GM18520 (cell line): Measurements from ENCODE around the gene OSTM1.
"Not testable (repeated sequence)": the region's sequence is repeated elsewhere in the genome, so short reads cannot be mapped to it uniquely, and the experiment has no call there.

ENCODE experiments used
- ATAC-seq: cut with Tn5 transposase; IDR thresholded peaks from one replicate; pipeline ENCODE4 v1.9.1; 2021; ENCODE audit not compliant: unreplicated experiment

The OSTM1 gene

GRCh38 chr6:108027056-108027455 lies 47.5 kb downstream of the OSTM1 start:
- ATAC-seq: no peak

DNA sequence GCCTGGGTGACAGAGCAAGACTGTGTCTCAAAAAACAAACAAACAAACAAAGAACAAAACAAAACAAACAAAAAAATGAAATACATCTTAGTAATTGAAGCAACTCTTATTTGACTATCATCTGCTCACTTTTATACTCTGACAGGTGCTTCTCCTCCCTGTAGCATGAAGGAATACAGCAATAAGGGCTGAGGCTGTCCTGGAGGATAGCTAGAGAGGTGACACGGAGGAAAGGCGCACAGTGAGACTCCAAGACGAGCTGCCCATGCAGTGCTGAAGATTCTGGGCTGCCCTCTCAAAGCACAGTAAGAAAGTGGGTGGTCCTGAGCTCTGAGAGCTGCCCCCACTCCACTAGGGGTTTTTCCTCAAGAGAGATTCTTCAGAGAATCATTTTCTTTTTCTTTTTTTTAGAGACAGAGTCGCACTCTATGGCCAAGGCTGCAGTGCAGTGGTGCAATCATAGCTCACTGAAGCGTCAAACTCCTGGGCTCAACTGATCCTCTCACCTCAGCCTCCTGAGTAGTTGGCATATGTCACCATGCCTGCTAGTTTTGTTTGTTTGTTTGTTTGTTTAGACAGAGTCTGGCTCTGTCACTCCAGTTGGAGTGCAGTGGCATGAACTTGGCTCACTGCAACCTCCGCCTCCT lies 50.0 kb downstream of the OSTM1 start:
- ATAC-seq: no peak

- ATAC-seq: no peak
Measured at GRCh38 chr6:108020472-108021116, 53.9 kb downstream of the OSTM1 start.

GRCh38 chr6:108016283-108016682 lies 58.3 kb downstream of the OSTM1 start:
- ATAC-seq: not testable (repeated sequence)

DNA sequence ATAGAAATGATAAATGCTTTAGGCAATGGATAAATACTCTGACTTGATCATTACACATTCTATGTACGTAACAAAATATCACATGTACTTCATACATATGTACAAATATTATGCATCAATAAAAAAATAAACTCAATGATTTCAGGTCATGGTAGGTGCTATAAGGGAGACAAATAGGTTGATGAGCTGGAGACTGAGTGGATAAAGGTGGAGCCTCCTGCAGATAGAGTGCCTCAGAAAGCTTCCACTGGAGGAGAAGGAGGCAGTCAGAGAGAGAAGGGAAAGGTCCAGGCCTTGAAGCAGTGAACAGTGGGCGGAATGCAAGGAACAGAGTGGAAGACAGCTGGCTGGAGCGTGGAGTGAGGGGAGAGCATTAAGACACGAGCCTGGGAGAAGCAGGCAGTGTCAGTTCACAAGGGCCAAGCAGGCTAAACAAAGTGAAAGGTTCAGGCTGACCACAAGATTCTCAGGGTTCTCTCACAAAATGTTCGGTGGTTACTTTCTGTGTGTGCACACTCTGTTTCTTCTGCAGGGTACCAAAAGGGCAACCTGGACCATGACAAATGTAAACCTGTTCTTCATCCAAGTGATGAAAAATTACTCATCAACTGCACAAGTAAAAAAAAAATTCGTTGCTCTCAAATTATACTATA lies 60.6 kb downstream of the OSTM1 start:
- ATAC-seq: no peak

DNA sequence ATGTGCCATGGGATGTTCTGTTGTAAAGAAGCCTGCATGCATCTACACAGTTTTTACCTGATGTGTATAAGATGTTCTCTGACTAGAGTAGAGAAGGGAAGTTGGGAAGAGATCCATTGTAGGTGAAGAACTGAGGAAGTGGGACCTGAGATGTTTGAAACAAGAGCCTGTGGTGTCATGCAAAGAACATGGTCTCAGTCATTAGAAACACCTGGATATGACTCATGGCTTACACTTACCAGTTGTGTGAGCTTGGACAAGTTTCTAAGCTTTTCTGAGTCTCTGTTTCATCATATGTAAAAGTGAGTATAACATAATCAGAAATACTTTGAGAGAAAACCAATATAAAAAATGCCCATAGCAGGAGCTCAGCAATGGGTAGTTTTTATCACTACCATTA lies 64.6 kb downstream of the OSTM1 start:
- no peak for ATAC-seq

GRCh38 chr6:108009258-108009657 lies 65.3 kb downstream of the OSTM1 start:
- ATAC-seq: not testable (repeated sequence)

DNA sequence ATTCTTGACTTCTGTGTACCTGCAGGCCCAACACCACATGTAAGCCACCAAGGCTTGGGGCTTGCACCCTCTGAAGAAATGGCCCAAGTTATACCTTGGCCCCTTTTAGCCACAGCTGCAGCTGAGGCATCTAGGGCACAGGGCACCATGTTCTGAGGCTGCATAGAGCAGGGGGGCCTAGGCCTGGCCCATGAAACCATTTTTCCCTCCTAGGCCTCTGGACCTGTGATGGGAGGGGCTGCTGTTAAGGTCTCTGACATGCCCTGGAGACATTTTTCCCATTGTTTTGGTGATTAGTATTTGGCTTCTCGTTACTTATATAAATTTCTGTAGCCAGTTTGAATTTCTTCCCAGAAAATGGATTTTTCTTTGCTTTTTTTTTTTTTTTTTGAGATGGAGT lies 66.2 kb downstream of the OSTM1 start:
- no peak for ATAC-seq

DNA sequence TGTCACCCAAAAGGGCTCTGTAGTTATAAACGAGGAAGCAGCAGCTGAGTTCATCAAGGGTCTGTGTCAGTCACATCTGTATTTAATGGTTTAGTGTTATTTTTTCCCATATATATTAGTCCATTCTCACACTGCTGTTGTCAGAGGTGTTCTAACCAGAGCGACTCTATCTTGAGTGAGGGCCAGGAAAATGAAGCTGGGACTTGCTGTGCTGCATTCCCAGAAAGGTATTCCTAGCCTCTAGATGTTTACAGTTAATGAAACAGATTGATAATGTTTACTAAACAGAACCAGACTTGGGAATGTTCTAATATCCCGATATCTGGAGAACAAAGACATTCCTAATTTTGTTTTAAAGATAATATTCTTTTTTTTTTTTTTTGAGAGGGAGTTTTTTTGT lies 68.6 kb downstream of the OSTM1 start:
- no peak for ATAC-seq

GRCh38 chr6:108004861-108005260 lies 69.7 kb downstream of the OSTM1 start:
- no peak for ATAC-seq

- no peak for ATAC-seq
Measured at GRCh38 chr6:108002365-108003221, 71.9 kb downstream of the OSTM1 start.

DNA sequence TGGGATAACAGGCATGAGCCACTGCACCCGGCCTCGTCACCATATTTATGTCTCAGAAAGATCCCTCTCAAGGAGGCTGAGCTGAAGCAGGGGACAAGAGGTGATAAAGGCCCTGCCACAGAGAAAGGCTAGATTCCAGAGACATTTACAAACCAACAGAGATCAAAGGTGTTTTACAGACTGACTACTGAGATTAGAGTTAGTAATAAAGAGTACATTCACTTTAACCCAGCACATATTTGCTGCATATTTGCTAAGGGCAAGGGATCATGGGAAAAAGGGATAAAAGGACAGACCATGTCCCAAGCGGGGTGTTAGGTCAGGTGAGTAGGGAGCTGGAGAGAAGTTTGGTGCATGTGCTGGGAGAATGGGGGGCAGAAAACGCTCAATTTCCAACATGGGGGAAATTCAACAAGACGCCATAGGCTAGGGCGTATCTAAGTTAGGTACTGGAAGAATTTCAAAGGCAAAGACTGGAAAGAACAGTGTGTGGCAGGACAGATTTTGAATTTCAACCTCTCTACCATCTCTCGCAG lies 72.8 kb downstream of the OSTM1 start:
- ATAC-seq: no peak

GRCh38 chr6:108000259-108000658 lies 74.3 kb downstream of the OSTM1 start:
- not testable (repeated sequence) for ATAC-seq

GRCh38 chr6:107999341-107999740 lies 75.2 kb downstream of the OSTM1 start:
- no peak for ATAC-seq

DNA sequence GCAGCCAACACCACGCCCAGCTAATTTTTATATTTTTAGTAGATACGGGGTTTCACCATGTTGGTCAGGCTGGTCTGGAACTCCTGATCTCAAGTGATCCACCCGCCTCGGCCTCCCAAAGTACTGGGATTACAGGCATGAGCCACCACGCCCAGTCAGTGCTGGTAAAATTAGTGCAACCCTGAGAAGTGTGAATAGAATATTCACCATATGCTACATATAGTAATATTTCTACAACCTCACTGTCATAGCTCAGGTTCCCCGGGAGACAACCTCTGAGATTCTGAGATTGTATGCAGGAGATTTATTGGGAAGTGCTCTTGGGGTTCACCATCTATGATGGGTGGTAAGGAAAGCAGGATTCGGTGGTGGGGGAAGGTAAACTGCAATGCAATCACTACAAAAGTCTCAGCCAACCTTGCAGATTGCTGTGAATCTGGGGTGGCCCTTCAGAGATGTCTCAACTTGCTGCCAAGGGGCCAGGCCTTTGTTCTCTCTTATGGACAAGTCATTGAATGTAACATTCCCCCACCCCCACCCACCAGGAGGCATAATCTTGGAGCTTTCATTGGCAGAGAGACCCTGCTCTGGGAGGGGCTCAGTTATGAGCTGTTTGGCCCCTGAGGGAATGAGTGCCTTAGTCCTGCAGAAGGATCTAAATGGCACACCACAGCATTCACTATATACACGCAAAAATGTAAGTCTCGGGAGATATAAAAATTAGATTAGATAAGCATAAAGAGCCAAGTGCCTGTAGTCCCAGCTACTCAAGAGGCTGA lies 82.6 kb downstream of the OSTM1 start:
- ATAC-seq: no peak
